ENCODE results near the gene ADCY10.

DNA sequence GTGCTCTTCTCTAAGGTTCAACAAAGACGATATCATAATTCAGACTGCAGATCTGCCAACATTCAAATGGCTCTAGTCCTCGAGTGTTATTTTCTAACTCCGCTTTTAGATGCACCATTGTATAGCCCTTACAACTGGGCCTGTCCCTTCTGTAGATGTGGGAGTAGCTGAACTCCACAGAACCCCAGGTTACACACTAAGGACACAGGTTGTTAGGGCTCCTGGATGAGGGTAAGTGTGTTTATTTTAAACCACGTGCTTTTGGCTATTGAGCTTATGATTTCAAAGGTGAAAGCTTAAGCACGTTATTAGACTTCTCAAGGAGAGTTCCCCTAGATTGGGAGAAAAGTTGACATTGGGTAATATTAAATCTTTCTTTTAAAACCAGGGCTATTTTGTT, 127.4 kb downstream of the ADCY10 start:
- TF ChIP-seq POLR2AphosphoS5 (IDR thresholded peaks at IDR 0.05; ENCODE audit: low read depth, low read length) (no peak), TAF1 (IDR thresholded peaks at IDR 0.05; ENCODE audit: borderline replicate concordance, insufficient read depth, low read length) (no peak)
